ENCODE results near the gene CHAC1.

- TF ChIP-seq CTCF (IDR thresholded peaks at IDR 0.05), result no peak
- no peak for TF ChIP-seq POLR2A (IDR thresholded peaks at IDR 0.05)
Measured at GRCh38 chr15:40990080-40990479, 36.8 kb downstream of the CHAC1 start.
